ENCODE results near the gene GPR132. TPM values are rescaled to one million over a fixed set of nuclear protein-coding genes. Genes with fewer than 3 reads are reported as not detected.

GPR132 gene
- total RNA-seq, 2 experiments from 2014 or later = 64.4 to 66.7 TPM

DNA sequence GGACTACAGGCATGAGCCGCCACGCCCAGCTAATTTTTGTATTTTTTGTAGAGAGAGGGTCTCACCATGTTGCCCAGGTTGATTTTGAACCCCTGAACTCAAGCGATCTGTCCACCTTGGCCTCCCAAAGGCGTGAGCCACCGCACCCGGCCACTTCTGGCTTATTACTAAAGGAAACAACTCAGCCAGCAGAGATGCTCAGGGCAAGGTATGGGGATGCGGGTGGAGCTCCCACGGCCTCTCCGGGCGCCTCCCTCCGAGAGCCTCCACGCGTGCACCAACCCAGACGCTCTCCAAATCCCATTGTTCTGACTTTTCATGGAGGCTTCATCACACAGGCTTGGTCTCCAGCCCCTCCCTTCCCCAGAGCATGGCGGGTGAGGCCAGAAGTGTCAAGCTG is 6.1 kb upstream of the GPR132 start:
- Histone ChIP-seq H3K27me3 (ENCODE audit: control insufficient read depth in 1 of 2, insufficient read depth in 2 of 2, low read length in 2 of 2) (no peaks in the 10 kb centered on the region), H3K27ac (ENCODE audit: low read depth in 1 of 2, low read length in 2 of 2) (no peak overlapping the region), H3K4me1 (ENCODE audit: insufficient read depth, low read length) (peaks cover 69% of the 10 kb centered on the region), H3K9me3 (ENCODE audit: control insufficient read depth in 1 of 2, insufficient read depth in 1 of 2, low read length in 2 of 2) (no peaks in the 10 kb centered on the region), H3K4me3 (ENCODE audit: low read length) (no peak overlapping the region), H3K36me3 (ENCODE audit: insufficient read depth, low read length) (no peaks in the 10 kb centered on the region)
- CTCF ChIA-PET = interaction anchor here (0.7 to 3.2 kb wide), 4 partner anchors 16 to 26 kb away, joined by 3 to 11 read pairs (median 6); no protein-coding TSS in a partner anchor
- no peaks in the 10 kb centered on the region for H3K27me3 Mint-ChIP-seq
- no peak for DNase-seq
- intact Hi-C loops (cut with DNase I, micrococcal nuclease) = no loop called here
- H3K4me1 Mint-ChIP-seq (ENCODE audit: low read depth) = peaks cover 44% of the 10 kb centered on the region
- H3K4me3 Mint-ChIP-seq = no peak overlapping the region
- TF ChIP-seq, protein P1, sequence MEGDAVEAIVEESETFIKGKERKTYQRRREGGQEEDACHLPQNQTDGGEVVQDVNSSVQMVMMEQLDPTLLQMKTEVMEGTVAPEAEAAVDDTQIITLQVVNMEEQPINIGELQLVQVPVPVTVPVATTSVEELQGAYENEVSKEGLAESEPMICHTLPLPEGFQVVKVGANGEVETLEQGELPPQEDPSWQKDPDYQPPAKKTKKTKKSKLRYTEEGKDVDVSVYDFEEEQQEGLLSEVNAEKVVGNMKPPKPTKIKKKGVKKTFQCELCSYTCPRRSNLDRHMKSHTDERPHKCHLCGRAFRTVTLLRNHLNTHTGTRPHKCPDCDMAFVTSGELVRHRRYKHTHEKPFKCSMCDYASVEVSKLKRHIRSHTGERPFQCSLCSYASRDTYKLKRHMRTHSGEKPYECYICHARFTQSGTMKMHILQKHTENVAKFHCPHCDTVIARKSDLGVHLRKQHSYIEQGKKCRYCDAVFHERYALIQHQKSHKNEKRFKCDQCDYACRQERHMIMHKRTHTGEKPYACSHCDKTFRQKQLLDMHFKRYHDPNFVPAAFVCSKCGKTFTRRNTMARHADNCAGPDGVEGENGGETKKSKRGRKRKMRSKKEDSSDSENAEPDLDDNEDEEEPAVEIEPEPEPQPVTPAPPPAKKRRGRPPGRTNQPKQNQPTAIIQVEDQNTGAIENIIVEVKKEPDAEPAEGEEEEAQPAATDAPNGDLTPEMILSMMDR (IDR thresholded peaks at IDR 0.05) = no peak
- no peaks in the 10 kb centered on the region for H3K36me3 Mint-ChIP-seq (ENCODE audit: low read depth)
- no peak for ATAC-seq (ENCODE audit: poor library complexity)
- POLR2A ChIA-PET = interaction anchor here (1.2 to 1.6 kb wide), 2 partner anchors 9 to 15 kb away, joined by 3 to 4 read pairs; no protein-coding TSS in a partner anchor
- peak overlapping the region; percentile 91 for H3K27ac Mint-ChIP-seq
- no peaks in the 10 kb centered on the region for H3K9me3 Mint-ChIP-seq

DNA sequence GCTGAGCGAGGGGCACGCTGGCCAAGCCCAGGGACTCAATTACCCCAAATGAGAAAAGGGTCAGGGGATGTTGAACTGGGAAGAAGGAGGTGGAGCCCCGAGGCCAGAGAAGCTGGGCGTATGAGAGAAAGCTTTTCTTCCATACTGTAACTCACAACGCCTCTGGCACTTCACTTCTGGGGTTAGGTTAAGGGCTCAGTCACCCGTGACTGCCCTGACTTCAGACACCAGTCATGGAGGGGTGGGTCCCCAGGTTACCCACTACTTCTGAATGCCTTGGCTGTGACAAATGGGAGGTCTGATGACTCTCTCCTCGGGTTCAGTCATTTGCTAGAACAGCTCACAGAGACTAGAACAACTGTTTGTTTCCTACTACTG is 5.5 kb upstream of the GPR132 start:
- H3K4me3 Mint-ChIP-seq = no peak overlapping the region
- ATAC-seq (ENCODE audit: poor library complexity) (no peak), DNase-seq (peak in 3 of 14 experiments; percentile 31 to 70 (median 58))
- no peak overlapping the region for H3K4me3 ChIP-seq (ENCODE audit: low read length)
- H3K27me3 Mint-ChIP-seq = no peaks in the 10 kb centered on the region
- no peaks in the 10 kb centered on the region for H3K9me3 Mint-ChIP-seq
- ChIA-PET CTCF (interaction anchor here (1.5 to 3.2 kb wide), 3 partner anchors 16 to 25 kb away, joined by 4 to 11 read pairs (median 9); no protein-coding TSS in a partner anchor), POLR2A (interaction anchor here (1.2 to 1.6 kb wide), 2 partner anchors 10 to 15 kb away, joined by 3 to 4 read pairs; no protein-coding TSS in a partner anchor)
- H3K36me3 Mint-ChIP-seq (ENCODE audit: low read depth) = no peaks in the 10 kb centered on the region
- TF ChIP-seq, protein P1 (IDR thresholded peaks at IDR 0.05) = no peak
- H3K36me3 ChIP-seq (ENCODE audit: insufficient read depth, low read length) = no peaks in the 10 kb centered on the region
- peak overlapping the region; percentile 91 for H3K27ac Mint-ChIP-seq
- peaks cover 43% of the 10 kb centered on the region for H3K4me1 Mint-ChIP-seq (ENCODE audit: low read depth)
- intact Hi-C loops (cut with DNase I, micrococcal nuclease) = no loop called here
- H3K27ac ChIP-seq (ENCODE audit: low read depth in 1 of 2, low read length in 2 of 2) = no peak overlapping the region
- H3K27me3 ChIP-seq (ENCODE audit: control insufficient read depth in 1 of 2, insufficient read depth in 2 of 2, low read length in 2 of 2) = no peaks in the 10 kb centered on the region
- peaks cover 69% of the 10 kb centered on the region for H3K4me1 ChIP-seq (ENCODE audit: insufficient read depth, low read length)
- H3K9me3 ChIP-seq (ENCODE audit: control insufficient read depth in 1 of 2, insufficient read depth in 1 of 2, low read length in 2 of 2) = no peaks in the 10 kb centered on the region

DNA sequence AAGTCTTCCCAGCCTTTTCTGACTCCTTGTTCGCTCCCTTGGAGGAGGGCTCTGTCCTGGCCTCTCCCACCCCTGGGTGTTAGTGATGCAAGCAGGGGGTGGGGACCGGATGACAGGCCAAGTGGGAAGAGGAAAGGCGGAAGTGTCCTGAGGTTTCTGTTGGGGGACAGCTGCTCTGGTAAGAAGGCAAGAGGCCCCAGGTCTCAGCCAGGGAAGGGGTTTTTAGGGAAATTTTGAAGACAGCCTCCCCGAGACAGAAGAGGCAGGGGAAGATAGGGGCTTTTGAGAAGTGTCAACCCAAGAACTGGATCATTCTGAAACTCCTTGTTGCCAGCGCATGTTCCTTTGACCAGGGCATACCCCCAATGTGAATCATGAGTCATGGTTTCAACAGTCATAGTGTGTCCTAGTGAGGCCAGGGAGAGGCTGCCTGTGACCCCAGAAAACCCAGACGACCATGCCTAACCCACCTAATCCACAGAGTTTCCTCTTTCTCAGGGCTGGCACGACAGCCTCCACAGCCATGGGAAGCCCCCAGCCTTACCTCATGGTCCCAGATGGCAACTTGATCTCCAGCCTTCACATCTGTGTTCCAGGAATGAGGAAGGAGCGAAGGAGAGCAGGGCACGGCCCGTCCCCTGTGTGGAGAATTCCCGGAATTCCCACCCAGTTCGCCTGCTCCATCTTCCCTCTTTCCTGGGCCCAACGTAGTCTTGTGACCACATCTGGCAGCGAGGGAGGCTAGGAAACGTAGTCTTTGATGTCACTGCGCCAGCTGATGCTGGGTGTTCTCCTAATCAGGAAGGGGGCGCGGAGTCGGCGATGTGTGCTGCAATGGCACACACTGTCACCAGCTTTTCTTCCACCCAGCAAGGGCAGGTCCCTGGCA is 4.9 kb upstream of the GPR132 start:
- Histone ChIP-seq H3K4me3 (ENCODE audit: low read length) (no peak overlapping the region), H3K9me3 (ENCODE audit: control insufficient read depth in 1 of 2, insufficient read depth in 1 of 2, low read length in 2 of 2) (no peaks in the 10 kb centered on the region), H3K4me1 (ENCODE audit: insufficient read depth, low read length) (peaks cover 68% of the 10 kb centered on the region), H3K27me3 (ENCODE audit: control insufficient read depth in 1 of 2, insufficient read depth in 2 of 2, low read length in 2 of 2) (no peaks in the 10 kb centered on the region), H3K36me3 (ENCODE audit: insufficient read depth, low read length) (no peaks in the 10 kb centered on the region), H3K27ac (ENCODE audit: low read depth in 1 of 2, low read length in 2 of 2) (peak overlapping the region; percentile 19 to 22)
- ChIA-PET CTCF (interaction anchor here (1.5 to 3.2 kb wide), 3 partner anchors 17 to 25 kb away, joined by 4 to 11 read pairs (median 9); no protein-coding TSS in a partner anchor), POLR2A (interaction anchor here (1.2 to 1.6 kb wide), 2 partner anchors 10 to 16 kb away, joined by 3 to 4 read pairs; no protein-coding TSS in a partner anchor)
- Mint-ChIP-seq H3K9me3 (no peaks in the 10 kb centered on the region), H3K36me3 (ENCODE audit: low read depth) (peaks cover 4% of the 10 kb centered on the region), H3K27ac (peak overlapping the region; percentile 91), H3K4me3 (peak overlapping the region; percentile 48), H3K27me3 (no peaks in the 10 kb centered on the region), H3K4me1 (ENCODE audit: low read depth) (peaks cover 46% of the 10 kb centered on the region)
- TF ChIP-seq, protein P1 (IDR thresholded peaks at IDR 0.05) = no peak
- ATAC-seq (ENCODE audit: poor library complexity) (no peak), DNase-seq (peak in 4 of 14 experiments; percentile 32 to 83 (median 64))
- intact Hi-C loops (cut with DNase I, micrococcal nuclease) = loop anchor here in 1 of 2 experiments (5.0 kb wide), 1 partner anchor 422 kb away; the partner anchor contains the start of gene TEDC1
